Measurements from ENCODE around the gene SEMA6A.

SEMA6A gene

GRCh38 chr5:116459301-116459700 lies 115.3 kb downstream of the SEMA6A start:
- Histone ChIP-seq H3K36me3 (no peaks in the 10 kb centered on the region), H3K27ac (no peak overlapping the region), H3K27me3 (ENCODE audit: insufficient read depth, low read depth, severe bottlenecking) (no peaks in the 10 kb centered on the region), H3K4me3 (ENCODE audit: low read depth, low read length) (no peak overlapping the region), H3K9me3 (ENCODE audit: severe bottlenecking) (no peaks in the 10 kb centered on the region)
- no peak for DNase-seq
- TF ChIP-seq CTCF (IDR thresholded peaks at IDR 0.05; ENCODE audit: low read depth, low read length), result no peak

GRCh38 chr5:116457062-116457461 lies 117.6 kb downstream of the SEMA6A start:
- TF ChIP-seq CTCF (IDR thresholded peaks at IDR 0.05; ENCODE audit: low read depth, low read length), result no peak
- Histone ChIP-seq H3K27me3 (ENCODE audit: insufficient read depth, low read depth, severe bottlenecking) (no peaks in the 10 kb centered on the region), H3K27ac (no peak overlapping the region), H3K9me3 (ENCODE audit: severe bottlenecking) (no peaks in the 10 kb centered on the region), H3K4me3 (ENCODE audit: low read depth, low read length) (no peak overlapping the region), H3K36me3 (no peaks in the 10 kb centered on the region)
- DNase-seq, result no peak

GRCh38 chr5:116456036-116456435 lies 118.6 kb downstream of the SEMA6A start:
- no peak for DNase-seq
- H3K27me3 ChIP-seq (ENCODE audit: insufficient read depth, low read depth, severe bottlenecking), result no peaks in the 10 kb centered on the region
- no peaks in the 10 kb centered on the region for H3K36me3 ChIP-seq
- no peak overlapping the region for H3K4me3 ChIP-seq (ENCODE audit: low read depth, low read length)
- H3K27ac ChIP-seq, result no peak overlapping the region
- H3K9me3 ChIP-seq (ENCODE audit: severe bottlenecking), result no peaks in the 10 kb centered on the region
- no peak for TF ChIP-seq CTCF (IDR thresholded peaks at IDR 0.05; ENCODE audit: low read depth, low read length)

- no peak overlapping the region for H3K27ac ChIP-seq
- H3K36me3 ChIP-seq, result no peaks in the 10 kb centered on the region
- H3K9me3 ChIP-seq (ENCODE audit: severe bottlenecking), result no peaks in the 10 kb centered on the region
- H3K4me3 ChIP-seq (ENCODE audit: low read depth, low read length), result no peak overlapping the region
- no peaks in the 10 kb centered on the region for H3K27me3 ChIP-seq (ENCODE audit: insufficient read depth, low read depth, severe bottlenecking)
- DNase-seq, result no peak
- TF ChIP-seq CTCF (IDR thresholded peaks at IDR 0.05; ENCODE audit: low read depth, low read length), result no peak
These were observed 119.6 kb downstream of the SEMA6A start for GRCh38 chr5:116455061-116455460.

GRCh38 chr5:116454417-116454927 lies 120.2 kb downstream of the SEMA6A start:
- no peaks in the 10 kb centered on the region for H3K36me3 ChIP-seq
- TF ChIP-seq CTCF (IDR thresholded peaks at IDR 0.05; ENCODE audit: low read depth, low read length), result no peak
- no peaks in the 10 kb centered on the region for H3K9me3 ChIP-seq (ENCODE audit: severe bottlenecking)
- no peak for DNase-seq
- H3K27me3 ChIP-seq (ENCODE audit: insufficient read depth, low read depth, severe bottlenecking), result no peaks in the 10 kb centered on the region
- no peak overlapping the region for H3K4me3 ChIP-seq (ENCODE audit: low read depth, low read length)
- no peak overlapping the region for H3K27ac ChIP-seq

GRCh38 chr5:116453988-116454411 lies 120.6 kb downstream of the SEMA6A start:
- TF ChIP-seq CTCF (IDR thresholded peaks at IDR 0.05; ENCODE audit: low read depth, low read length), result no peak
- H3K27me3 ChIP-seq (ENCODE audit: insufficient read depth, low read depth, severe bottlenecking), result no peaks in the 10 kb centered on the region
- H3K9me3 ChIP-seq (ENCODE audit: severe bottlenecking), result no peaks in the 10 kb centered on the region
- DNase-seq, result no peak
- H3K4me3 ChIP-seq (ENCODE audit: low read depth, low read length), result no peak overlapping the region
- no peak overlapping the region for H3K27ac ChIP-seq
- no peaks in the 10 kb centered on the region for H3K36me3 ChIP-seq
